DMS 273 (cell line): Measurements from ENCODE around the gene HOXD13.

Experiments used
- DNase-seq: peaks from one replicate; lab custom pipeline; 2025; ENCODE audit not compliant: unreplicated experiment; lab: John Stamatoyannopoulos, UW

HOXD13 gene

DNA sequence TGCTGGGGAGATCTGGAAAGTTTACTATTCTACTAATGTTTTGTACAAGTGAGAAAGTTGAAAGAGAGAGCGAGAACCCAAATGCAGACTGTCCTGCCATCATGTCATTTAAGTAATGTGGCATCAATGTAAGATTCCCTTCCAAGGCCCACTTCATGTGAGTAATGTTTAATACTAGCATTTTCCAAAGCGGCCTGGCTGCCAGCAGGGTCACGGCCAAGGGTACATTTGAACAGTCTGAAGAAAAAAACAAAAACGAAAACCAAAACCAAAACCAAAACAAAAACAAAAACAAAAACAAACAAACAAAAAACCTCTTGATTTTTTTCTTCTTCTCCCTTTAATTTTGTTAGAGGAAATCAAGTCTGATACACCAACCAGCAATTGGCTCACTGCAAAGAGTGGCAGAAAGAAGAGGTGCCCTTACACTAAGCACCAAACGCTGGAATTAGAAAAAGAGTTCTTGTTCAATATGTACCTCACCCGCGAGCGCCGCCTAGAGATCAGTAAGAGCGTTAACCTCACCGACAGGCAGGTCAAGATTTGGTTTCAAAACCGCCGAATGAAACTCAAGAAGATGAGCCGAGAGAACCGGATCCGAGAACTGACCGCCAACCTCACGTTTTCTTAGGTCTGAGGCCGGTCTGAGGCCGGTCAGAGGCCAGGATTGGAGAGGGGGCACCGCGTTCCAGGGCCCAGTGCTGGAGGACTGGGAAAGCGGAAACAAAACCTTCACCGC, 26.2 kb downstream of the HOXD13 start:
- DNase-seq: no peak

DNA sequence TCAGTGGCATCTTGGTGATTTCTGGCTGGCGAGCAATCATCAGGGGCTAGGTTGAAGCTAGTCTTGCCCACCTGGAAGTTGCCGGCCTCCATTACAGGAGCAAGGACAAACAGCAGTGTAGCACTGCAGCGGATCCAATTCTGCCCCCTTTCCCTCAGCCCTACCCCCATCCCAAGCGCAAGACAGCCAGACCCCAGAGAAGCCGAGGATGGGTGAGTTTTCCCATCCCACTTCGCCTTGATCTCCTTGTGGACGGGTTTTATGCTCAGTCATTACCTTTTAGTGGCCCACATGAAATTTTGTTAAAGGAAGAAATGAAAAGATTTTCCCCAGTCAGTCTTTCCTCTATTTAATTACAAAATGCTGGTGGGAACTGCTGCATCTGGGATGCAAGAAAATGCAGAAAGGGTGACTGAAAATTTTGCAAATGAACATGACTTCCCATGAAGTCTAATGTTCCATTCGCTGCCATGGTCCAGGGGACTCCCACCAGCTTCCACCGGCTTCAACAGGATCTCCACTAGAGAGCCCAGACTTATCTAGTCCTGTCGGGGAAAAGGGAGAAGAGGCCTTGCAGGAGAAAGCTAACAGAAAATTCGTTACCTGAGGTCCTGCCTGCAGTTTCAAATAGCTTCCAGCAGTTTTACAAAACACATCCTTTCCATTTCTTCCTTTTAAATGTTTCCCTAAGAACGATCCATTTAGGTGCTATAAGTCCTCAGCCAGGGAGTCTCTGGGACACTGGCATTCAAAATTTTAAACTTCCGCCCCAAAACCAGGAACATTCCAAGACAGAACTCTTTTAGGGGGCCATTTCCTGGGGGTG, 28.1 kb downstream of the HOXD13 start:
- DNase-seq: no peak

DNA sequence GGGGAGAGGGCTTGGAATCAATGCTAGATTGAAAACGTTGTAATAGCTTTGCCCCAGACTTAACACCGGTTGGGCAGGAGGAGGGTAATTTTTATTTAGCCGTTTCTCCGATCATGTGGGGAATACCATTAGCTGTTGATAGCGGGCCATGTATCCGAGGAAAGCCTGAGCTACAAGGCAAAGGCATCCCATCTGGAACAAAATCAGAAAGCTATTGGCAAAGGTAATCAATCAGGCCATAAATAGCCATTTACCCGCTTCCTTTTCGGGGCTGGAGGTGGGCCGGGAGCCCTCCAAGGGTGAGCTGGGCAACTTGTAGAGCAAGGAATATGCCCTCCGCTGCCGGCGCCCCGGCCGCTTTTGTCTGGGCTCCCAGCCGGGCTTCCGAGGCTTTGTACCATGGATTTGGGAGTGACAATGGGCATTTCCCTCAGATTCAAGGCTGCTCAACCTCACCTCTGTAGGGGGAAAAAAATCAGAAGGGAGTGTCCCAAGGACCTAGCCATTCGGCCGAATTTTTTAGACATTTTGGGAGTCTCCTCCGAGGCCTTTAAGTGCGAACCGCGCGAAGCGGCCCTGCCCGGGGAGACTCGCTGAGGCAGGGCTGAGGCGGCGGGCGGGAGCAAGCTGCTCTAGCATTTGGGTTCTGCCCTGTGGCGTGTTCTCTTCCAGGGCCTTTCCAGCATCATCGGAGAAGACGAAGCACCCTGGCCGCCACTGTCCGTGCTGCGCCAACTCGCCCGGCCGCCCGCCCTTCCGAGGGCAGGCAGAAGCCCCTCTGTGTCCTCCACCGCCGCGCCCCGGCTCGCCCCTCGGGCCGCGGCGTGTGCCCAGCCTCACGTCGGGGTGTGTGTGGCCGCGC, 28.9 kb downstream of the HOXD13 start:
- no peak for DNase-seq

DNA sequence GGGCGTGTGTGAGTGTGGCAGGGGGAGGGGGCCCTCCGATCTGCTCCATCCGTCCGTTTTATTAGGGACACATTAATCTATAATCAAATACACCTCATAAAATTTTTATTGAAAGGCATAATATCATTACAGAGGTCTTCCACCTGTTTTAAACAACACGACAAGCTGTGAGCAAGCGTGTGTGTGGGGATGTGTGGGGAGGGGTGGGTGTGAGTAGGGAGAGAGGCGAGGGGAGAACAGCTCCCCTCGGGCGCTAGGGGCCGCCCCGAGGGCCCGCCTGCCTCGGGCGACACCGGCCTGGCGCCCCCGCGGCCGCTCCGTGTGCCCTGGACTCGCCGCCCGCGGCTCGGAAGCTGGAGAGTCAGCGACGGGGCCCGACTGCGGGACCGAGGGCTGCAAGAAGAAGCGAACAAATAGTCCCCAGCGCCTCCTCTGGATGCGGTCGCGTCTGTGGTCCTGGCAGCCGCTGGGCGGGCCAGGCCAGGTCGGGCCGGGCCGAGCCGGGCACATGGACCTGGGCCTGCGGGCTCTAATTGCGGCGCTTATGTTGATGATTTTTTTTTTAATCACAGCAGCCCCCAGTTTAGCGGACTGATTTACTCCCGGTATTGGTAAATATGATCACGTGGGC, 29.6 kb downstream of the HOXD13 start:
- DNase-seq: no peak

DNA sequence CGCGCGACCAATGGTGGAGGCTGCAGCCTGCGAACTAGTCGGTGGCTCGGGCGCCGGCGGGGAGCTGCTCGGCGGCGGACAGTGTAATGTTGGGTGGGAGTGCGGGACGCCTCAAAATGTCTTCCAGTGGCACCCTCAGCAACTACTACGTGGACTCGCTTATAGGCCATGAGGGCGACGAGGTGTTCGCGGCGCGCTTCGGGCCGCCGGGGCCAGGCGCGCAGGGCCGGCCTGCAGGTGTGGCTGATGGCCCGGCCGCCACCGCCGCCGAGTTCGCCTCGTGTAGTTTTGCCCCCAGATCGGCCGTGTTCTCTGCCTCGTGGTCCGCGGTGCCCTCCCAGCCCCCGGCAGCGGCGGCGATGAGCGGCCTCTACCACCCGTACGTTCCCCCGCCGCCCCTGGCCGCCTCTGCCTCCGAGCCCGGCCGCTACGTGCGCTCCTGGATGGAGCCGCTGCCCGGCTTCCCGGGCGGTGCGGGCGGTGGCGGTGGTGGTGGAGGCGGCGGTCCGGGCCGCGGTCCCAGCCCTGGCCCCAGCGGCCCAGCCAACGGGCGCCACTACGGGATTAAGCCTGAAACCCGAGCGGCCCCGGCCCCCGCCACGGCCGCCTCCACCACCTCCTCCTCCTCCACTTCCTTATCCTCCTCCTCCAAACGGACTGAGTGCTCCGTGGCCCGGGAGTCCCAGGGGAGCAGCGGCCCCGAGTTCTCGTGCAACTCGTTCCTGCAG, 30.3 kb downstream of the HOXD13 start, which contains the start of gene HOXD9:
Gene HOXD9 (plus strand): TSS at position 37 of the 728 bp plus-strand sequence. CDS start 50 bp downstream, at position 87.
- no peak for DNase-seq

DNA sequence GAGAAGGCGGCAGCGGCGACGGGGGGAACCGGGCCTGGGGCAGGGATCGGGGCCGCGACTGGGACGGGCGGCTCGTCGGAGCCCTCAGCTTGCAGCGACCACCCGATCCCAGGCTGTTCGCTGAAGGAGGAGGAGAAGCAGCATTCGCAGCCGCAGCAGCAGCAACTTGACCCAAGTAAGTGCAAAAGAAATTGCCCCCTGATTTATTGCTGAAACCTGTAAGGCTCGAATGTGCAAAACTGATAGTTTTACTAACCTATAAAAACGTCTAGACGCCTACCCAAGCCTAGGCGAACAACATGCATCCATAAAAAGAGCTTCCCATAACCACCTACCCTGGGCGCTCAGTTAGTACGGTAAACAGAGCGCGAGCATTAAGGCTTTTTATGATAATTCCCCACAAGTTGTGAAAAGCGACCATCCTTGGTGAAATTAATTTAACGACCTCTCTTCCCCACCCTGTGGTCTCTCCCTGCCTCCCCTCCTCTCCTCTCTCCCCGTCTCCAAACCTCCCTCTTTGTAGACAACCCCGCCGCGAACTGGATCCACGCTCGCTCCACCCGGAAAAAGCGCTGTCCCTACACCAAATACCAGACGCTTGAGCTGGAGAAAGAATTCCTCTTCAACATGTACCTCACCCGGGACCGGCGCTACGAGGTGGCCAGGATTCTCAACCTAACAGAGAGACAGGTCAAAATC, 31.0 kb downstream of the HOXD13 start:
- DNase-seq: no peak

DNA sequence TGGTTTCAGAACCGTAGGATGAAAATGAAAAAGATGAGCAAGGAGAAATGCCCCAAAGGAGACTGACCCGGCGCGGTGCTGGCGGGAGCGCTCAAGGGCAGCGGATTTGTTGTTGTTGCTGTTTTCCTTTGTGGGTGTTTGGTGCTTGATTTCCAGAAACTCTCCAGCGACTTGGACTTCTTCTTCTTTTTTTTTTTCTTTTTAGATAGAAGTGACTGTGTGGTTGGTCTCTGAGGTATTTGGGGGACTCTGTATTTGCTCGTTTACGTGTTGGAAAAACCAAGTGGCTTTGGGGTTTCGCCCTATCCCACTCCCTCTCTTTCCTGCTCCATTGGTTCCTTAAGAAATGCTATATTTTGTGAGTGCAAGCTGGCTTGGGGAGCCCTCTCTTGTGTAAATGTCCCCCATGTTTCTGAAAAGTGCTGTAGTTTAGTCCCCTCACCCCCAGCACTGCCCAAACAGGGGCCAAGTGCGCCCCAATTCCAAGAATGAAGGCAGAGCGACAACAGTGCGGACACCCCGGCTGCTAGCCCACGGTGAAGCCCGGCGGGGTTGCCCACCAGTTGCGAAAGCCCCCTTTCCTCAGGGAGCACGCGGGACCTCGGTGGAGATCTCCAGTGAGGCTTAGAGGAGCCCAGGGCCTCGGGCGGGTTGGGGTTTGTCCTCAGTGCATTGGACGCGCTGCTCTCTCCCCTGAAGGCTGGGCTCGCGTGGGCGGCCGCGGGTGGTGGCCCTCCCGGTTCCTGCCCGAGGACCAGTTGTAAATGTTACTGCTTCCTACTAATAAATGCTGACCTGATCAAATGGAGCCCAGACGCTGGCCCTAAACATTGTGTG, 31.8 kb downstream of the HOXD13 start:
- DNase-seq: no peak

DNA sequence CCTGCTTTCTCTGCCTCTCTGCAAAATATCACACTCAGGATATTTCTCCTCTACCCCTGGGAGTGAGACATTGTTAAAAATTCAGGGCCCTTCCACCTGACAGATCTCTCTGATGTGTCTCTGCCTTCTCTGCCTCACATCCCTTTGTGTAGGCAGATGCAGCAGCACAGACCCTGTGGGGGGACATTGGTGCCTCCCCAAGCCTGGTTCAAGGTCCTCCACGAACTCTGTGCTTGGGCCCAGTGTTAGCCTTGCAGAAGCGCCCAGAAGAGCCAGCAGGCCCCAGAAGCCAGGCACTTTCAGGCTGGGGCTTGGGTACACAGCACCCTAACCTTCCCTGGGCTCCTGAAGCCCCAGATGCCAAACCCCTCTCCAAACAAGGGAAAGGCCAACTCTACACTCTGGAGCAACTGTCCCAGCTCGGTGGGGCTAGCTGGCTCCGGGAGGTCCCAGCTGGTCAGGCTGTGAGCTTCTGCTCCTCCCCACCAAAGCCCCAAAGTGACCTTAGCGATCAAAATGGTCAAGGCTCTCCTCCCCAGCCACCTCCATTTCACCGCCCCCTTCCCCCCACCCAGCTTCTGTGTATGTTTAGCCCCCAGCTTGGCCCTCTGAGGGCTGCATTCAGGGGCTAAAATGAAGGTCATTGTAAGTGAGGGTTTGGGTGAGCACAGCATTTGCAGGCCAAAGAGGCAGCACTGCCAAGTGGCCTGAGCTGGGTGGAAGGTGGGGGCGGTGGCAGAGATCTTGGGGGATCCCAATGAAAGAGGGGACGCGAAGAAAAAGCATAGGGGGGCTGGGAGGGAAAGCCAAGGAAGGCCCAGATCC, 32.6 kb downstream of the HOXD13 start:
- no peak for DNase-seq

DNA sequence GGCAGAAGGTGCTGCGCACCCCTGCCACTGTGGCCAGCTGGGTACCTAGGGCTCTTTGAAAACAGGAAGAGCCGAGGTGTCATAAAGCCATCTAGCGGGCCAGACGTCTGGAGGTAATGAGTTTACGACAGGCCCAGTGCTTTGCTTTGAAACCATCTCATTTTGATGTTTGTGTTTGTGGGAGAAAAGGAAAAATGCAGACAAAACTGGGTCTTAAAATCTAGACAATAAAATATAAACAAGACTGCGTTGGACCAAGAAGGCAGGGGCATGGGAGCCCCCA, 33.2 kb downstream of the HOXD13 start:
- no peak for DNase-seq

DNA sequence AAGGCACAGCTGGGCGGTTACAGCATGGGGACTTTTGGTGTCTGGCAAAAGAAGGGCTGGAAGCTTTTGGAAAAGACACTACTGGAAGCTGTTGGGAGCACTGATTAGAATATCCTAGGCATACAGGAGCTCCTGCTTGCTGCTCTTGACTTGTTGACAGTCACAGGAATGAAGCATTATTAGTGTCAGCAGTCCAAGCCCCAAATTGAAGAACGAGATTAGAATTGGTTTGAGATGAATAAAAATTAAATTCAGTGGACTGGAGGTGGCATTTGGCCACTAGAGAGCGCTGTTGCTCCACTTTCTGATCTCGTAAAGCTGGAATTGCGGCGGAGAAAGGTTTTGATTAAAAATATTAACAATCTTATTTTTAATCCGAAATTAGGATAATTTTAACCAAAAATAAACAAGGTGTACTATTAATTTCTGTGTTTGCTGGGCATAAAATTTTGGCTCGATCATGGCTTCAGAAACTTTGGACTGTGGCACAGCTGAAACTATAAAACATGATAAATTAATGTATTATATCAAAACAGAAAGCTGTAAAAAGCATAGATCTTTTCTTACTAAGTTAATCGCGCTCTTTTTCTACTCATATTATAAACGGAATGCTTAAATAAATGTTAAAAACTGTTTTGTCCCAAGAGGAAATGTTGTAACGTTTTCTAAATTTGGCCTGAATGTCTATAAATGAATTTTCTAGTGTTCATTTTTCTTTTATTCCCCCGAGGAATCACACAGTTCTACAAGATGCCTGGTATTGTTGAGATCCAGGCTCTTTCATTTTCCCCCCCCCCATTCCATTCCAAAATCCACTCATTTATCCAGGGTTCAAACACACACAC, 34.6 kb downstream of the HOXD13 start:
- DNase-seq: peak; percentile 85

DNA sequence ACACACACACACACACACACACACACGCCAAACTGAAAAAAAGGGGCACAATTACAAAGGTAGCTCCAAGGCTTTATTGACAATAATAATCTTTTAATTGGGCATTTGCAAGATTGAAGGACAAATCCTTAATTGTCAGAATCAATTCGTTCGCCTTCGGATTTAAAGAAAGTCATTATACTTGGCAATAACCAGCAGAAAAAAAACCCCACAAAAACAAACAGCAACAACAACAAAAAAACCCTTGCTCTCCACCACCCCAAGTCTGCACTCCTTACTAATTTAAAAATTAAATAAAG, 35.2 kb downstream of the HOXD13 start:
- DNase-seq: no peak

DNA sequence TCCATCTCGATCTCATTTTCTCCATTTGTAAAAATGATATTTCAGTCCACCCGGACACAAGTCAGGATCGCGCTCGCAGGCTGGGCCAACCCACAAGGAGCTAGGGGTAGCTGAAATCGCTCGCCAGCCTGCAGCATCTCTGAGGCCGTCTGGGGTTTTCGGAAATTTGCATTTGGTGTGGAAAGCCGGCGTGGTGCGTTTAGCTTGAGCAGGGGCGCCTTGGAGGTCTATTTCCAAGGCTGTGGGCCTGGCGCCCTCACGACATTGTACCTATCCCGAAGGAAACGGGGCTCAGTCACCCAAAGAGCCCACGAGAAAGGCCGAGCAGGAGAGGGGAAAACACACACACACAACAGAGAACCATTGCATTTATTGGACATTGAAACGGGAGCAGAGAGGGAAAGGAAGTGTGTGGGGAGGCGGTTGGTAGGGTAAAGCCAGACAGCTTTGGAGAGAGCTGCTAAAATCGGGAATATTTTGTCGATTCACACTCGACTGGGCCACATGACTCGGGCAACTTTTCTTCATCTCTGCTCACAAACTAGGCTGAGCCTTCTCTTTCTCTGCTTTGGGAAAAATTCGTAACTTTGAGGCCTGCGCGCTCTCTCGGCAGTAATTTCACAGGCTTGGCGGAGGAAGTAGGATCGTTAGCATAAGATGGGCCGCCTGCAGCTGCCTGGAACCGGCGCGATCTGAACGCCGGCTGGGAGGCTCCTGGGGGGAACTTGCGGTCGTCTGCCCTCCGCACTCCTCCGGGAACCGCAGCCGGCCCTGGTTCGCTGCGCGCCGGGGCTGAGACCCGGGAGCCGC, 35.9 kb downstream of the HOXD13 start:
- DNase-seq: no peak

DNA sequence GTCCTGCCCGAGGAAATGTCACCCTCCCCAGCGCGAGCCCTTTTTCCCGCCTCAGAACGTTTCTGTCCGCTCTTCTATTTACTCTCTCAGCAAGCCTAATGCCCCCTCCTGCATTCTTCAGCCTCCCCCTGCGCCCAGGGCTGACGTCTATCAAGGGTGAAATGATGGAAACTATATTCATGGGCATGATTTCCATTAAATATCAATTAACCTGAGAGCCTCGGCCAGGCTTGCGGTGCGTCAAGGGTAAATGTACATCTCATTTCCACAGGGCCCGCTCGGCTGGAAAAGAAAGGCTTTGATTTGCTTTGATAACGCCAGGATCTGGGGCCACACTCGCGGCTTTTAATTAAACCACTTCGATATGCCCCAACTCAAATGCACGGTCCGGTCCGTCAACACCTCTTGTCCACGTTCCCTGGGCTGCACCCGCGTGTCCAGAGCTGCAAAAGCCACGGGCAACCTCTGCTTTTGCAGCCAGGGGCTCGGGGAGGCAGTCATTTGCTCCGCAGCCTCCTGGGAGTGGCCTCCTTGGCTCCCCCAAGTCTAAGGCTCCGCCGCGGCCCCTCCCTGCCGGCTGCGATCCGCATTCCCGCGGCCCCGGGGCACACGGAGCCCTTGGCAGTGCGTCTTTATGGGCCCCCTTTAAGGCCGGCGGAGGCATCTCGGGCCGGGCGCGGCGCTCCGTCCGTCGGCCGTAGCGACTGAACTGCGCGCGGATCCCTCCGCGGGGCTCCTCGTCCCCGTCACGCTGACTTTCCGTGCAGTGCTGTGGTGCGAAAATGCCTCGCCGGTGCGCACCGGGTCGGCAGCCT, 36.7 kb downstream of the HOXD13 start, which contains the start of gene HOXD8:
Gene HOXD8 (plus strand): TSS at position 724 of the 815 bp plus-strand sequence. CDS start 662 bp downstream, outside the sequence.
- DNase-seq: peak; percentile 71

DNA sequence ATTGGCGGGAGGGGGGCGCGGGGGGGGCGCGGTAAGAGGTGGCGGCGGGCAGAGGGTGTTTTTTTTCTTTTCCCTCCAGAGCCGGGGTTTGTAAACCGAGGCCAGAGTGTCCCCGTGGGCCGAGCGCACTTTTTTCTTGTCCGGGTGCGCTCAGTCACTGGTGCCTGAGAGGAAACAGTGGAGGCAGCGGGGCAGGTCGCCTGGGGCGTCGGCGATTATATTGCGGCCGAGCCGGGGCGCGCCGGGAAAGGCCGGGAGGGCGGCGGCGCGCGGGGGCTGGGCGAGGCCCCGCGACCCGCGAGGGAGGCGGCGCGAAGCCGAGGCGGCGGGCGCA, 37.3 kb downstream of the HOXD13 start:
- no peak for DNase-seq

DNA sequence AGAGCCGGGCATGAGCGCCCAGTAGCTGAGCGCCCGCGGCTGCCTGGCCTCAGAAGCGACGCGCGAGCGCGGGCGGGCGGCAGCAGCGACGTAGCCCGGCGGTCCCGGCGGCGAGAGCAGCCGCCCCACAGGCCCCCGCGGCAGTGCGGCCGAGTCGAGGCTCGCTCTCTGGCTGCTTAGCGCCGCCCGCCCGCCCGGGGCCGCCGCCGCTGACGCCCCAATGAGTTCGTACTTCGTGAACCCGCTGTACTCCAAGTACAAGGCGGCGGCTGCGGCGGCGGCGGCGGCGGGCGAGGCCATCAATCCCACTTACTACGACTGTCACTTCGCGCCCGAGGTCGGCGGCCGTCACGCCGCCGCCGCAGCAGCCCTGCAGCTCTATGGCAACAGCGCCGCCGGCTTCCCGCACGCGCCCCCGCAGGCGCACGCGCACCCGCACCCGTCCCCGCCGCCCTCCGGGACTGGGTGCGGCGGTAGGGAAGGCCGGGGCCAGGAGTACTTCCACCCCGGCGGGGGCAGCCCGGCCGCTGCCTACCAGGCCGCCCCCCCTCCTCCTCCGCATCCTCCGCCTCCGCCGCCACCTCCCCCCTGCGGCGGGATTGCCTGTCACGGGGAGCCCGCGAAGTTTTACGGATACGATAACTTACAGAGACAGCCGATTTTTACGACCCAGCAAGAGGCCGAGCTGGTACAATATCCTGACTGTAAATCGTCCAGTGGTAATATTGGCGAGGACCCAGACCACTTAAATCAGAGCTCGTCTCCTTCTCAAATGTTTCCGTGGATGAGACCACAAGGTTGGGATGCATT, 37.8 kb downstream of the HOXD13 start:
- DNase-seq: peak; percentile 62
